CD1c-positive myeloid dendritic cell (primary cell): ENCODE results near the gene HELT.

ENCODE experiments used
- DNase-seq: peaks from one replicate; pipeline ENCODE4 v3.0.0-alpha.2; 2016; ENCODE audit errors: extremely low spot score

The HELT gene

GRCh38 chr4:185003596-185004351 is 14.5 kb upstream of the HELT start:
- no peak for DNase-seq

- no peak for DNase-seq
These were observed 13.6 kb upstream of the HELT start for GRCh38 chr4:185004562-185005218.

GRCh38 chr4:185005219-185005819 is 13.0 kb upstream of the HELT start:
- peak; percentile 85 for DNase-seq

GRCh38 chr4:185011408-185011807 is 6.9 kb upstream of the HELT start:
- DNase-seq: peak; percentile 21

- no peak for DNase-seq
These were observed 4.7 kb upstream of the HELT start for GRCh38 chr4:185013417-185014125.

- DNase-seq: no peak
These were observed 3.2 kb upstream of the HELT start for GRCh38 chr4:185015108-185015507.

- DNase-seq: no peak
These were observed 2.0 kb upstream of the HELT start for GRCh38 chr4:185016101-185016940.

GRCh38 chr4:185016946-185017758 is 1.1 kb upstream of the HELT start:
- DNase-seq: no peak

GRCh38 chr4:185018834-185019455 is 655 bp downstream of the HELT start:
- DNase-seq: no peak

- DNase-seq: no peak
These were observed 1.4 kb downstream of the HELT start for GRCh38 chr4:185019456-185020292.

GRCh38 chr4:185020293-185020808 is 2.1 kb downstream of the HELT start:
- DNase-seq: no peak

- DNase-seq: no peak
These were observed 2.8 kb downstream of the HELT start for GRCh38 chr4:185020863-185021761.

- no peak for DNase-seq
These were observed 5.2 kb downstream of the HELT start for GRCh38 chr4:185023471-185023870.

- DNase-seq: no peak
These were observed 10.3 kb downstream of the HELT start for GRCh38 chr4:185028625-185029024.

GRCh38 chr4:185031611-185032010 is 13.3 kb downstream of the HELT start:
- no peak for DNase-seq

GRCh38 chr4:185033072-185033471 is 14.8 kb downstream of the HELT start:
- DNase-seq: no peak

- no peak for DNase-seq
These were observed 15.7 kb downstream of the HELT start for GRCh38 chr4:185033950-185034349.

- no peak for DNase-seq
These were observed 17.0 kb downstream of the HELT start for GRCh38 chr4:185035284-185035683.
